Suprapubic skin (tissue), 4 donors: ENCODE results near the gene MRPS26. TPM values are rescaled to one million over a fixed set of nuclear protein-coding genes. Genes with fewer than 3 reads are reported as not detected.
"Not testable (repeated sequence)": the region's sequence is repeated elsewhere in the genome, so short reads cannot be mapped to it uniquely, and the experiment has no call there.

ENCODE experiments used
- DNase-seq, 2 donors: peaks; one replicate each; pipeline ENCODE4 v3.0.0-alpha.2; 2019; ENCODE audit warnings: low spot score in 2 of 2
- H3K27ac ChIP-seq: fragments of 200-600 bp; sonication (generic); one replicate; pipeline ENCODE4 v1.5.1; 2019
- H3K27me3 ChIP-seq: fragments of 200-600 bp; sonication (generic); one replicate; pipeline ENCODE4 v1.5.1; 2019
- H3K36me3 ChIP-seq: fragments of 200-600 bp; sonication (generic); one replicate; pipeline ENCODE4 v1.5.1; 2019
- H3K4me1 ChIP-seq: fragments of 200-600 bp; sonication (generic); one replicate; pipeline ENCODE4 v1.5.1; 2019
- H3K4me3 ChIP-seq: fragments of 200-600 bp; sonication (generic); one replicate; pipeline ENCODE4 v1.5.1; 2019; ENCODE audit warnings: mild to moderate bottlenecking
- H3K9me3 ChIP-seq: fragments of 200-600 bp; sonication (generic); one replicate; pipeline ENCODE4 v1.5.1; 2019
- CTCF ChIP-seq, 2 donors: fragments of 200-600 bp in 1 of 2; fragments of 450-650 bp in 1 of 2; sonication (generic) in 1 of 2; IDR thresholded peaks; one replicate each; pipeline ENCODE4 v1.5.1; 2016 to 2019; ENCODE audit warnings: antibody characterized with exemption in 2 of 2, mild to moderate bottlenecking in 1 of 2, moderate library complexity in 1 of 2
- EP300 ChIP-seq: sonication (generic); formaldehyde crosslinking; IDR thresholded peaks from one replicate; pipeline ENCODE4 v1.6.1; 2017; ENCODE audit warnings: antibody characterized with exemption
- POLR2A ChIP-seq, 2 donors: fragments of 450-650 bp; IDR thresholded peaks; one replicate each; pipeline ENCODE4 v1.6.1; 2017; ENCODE audit warnings: antibody characterized with exemption in 2 of 2, mild to moderate bottlenecking in 2 of 2, moderate library complexity in 2 of 2
- POLR2AphosphoS5 ChIP-seq, 3 donors: sonication (generic); formaldehyde crosslinking; IDR thresholded peaks; one replicate each; pipeline ENCODE4 v1.6.1; 2017; ENCODE audit warnings: antibody characterized with exemption in 3 of 3
- WGBS: methylation state at CpG from one replicate; pipeline ENCODE4 v1.1.5; 2018; 5-methylcytosine and 5-hydroxymethylcytosine counted together
- total RNA-seq, 4 donors: library from RNA; depleted of rRNA; stranded (reverse); fragments of >200 nt; gene quantifications; one replicate each; pipeline ENCODE4 v1.1.0, GENCODE V29; 2016

Gene MRPS26
- total RNA-seq, 4 donors from 2014 or later, result 38.5 to 59.4 (median 53.7) TPM

DNA sequence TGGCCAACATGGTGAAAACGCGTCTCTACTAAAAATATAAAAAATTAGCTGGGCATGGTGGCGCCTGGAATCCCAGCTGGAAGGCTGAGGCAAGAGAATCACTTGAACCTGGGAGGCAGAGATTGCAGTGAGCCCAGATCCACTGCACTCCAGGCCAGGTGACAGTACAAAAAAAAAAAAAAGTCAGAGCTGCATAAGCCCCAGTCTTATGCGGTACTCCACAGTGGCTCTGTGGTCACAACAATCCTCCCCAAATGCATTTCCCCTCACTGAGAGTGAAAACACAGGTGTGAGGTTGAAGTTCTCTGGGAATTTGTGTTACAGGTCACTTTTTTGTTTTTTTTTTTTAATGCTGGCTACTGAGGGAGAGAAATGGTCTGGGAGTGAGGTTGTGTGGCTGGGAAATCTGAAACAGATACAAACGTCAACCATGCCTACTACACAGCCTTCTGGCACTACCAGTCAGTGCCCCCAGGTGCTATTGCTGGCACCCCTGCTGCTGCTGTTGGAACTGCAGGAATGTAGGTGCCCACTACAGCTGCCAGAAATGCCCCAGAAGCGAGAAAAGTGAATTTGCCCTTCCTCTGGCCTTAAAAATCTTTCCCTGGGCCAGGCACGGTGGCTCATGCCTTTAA lies 5.7 kb downstream of the MRPS26 start:
- Histone ChIP-seq H3K27ac (no peak overlapping the region), H3K36me3 (peaks cover 28% of the 10 kb centered on the region), H3K9me3 (no peaks in the 10 kb centered on the region), H3K4me3 (no peak overlapping the region), H3K4me1 (peaks cover 11% of the 10 kb centered on the region), H3K27me3 (no peaks in the 10 kb centered on the region)
- 64% methylated on average over 7 of the region's 7 CpGs for WGBS
- TF ChIP-seq EP300 (no peak), POLR2AphosphoS5 (IDR thresholded peaks at IDR 0.05) (no peak), POLR2A (IDR thresholded peaks at IDR 0.05) (no peak), CTCF (IDR thresholded peaks at IDR 0.05) (no peak)
- no peak for DNase-seq

GRCh38 chr20:3059489-3059888 lies 13.6 kb downstream of the MRPS26 start:
- H3K36me3 ChIP-seq, result no peaks in the 10 kb centered on the region
- no peaks in the 10 kb centered on the region for H3K4me1 ChIP-seq
- H3K27ac ChIP-seq, result no peak overlapping the region
- no peaks in the 10 kb centered on the region for H3K27me3 ChIP-seq
- no peak overlapping the region for H3K4me3 ChIP-seq
- TF ChIP-seq EP300 (no peak), POLR2AphosphoS5 (IDR thresholded peaks at IDR 0.05) (no peak)
- WGBS, result 93% methylated on average over 2 of the region's 3 CpGs
- no peak for DNase-seq
- no peaks in the 10 kb centered on the region for H3K9me3 ChIP-seq

- H3K36me3 ChIP-seq, H3K27ac ChIP-seq, H3K4me3 ChIP-seq, DNase-seq, H3K9me3 ChIP-seq, H3K27me3 ChIP-seq: not testable (repeated sequence)
- peaks cover 12% of the 10 kb centered on the region for H3K4me1 ChIP-seq
- WGBS, result 91% methylated on average over 6 of the region's 6 CpGs
These were observed 18.3 kb downstream of the MRPS26 start for GRCh38 chr20:3064119-3064518.

DNA sequence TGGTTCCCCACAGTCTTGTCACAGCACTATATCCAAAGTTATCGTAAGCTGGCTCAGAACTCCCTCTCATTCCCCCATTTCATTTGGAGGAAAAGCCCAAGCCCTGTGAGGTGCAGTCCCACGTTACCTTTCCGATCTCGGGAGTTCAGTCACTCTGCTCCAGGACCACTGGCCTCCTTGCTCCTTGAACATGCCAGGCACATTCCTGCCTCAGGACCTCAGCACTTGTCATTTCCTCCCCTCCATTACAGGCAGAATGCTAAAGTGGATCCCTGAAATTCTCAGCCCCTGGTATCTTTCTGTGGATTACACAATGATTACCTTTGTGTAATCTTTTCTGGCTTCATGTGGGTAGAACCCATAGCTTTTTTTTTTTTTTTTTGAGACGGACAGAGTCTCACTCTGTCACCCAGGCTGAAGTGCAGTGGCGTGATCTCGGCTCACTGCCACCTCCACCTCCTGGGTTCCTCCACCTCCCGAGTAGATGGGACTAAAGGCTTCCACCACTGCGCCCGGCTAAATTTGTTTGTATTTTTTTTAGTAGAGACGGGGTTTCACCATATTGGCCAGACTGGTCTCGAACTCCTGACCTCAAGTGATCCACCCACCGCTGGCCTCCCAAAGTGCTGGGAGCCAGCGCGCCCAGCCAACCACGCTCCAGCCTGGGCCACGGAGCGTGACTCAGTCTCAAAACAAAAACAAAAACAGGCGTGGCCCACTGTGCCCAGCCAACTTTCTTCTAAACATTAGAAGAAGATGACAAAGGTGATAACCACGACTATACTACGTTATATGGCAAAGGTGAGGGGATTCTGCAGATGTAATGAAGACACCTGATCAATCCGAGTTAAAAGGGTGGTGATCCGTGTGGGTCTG lies 21.5 kb downstream of the MRPS26 start:
- Histone ChIP-seq H3K4me1 (peaks cover 28% of the 10 kb centered on the region), H3K9me3 (no peaks in the 10 kb centered on the region), H3K36me3 (no peaks in the 10 kb centered on the region), H3K27me3 (peaks cover 12% of the 10 kb centered on the region), H3K27ac (peak overlapping the region; percentile 62), H3K4me3 (no peak overlapping the region)
- WGBS, result 65% methylated on average over 22 of the region's 23 CpGs
- TF ChIP-seq POLR2A (IDR thresholded peaks at IDR 0.05) (no peak), EP300 (no peak), CTCF (IDR thresholded peaks at IDR 0.05) (no peak), POLR2AphosphoS5 (IDR thresholded peaks at IDR 0.05) (no peak)
- no peak for DNase-seq

DNA sequence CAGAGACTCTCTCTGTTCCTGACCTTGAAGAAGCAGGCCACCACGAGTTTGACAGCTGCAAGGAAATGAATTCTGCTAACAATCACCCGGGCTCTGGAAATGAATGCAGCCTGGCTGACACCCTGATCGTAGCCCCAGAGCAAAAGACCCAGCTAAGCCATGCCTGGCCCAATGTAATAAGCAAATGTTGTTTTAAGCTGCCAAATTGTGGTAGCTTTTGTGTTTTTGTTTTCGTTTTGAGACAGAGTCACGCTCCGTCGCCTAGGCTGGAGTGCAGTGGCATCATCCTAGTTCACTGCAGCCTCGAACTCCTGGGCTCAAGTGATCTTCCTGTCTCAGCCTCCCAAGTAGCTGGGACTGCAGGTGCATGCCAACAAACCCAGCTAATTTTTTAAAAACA lies 22.2 kb downstream of the MRPS26 start:
- peak overlapping the region; percentile 62 for H3K27ac ChIP-seq
- DNase-seq, result no peak
- H3K4me1 ChIP-seq, result peaks cover 28% of the 10 kb centered on the region
- peaks cover 19% of the 10 kb centered on the region for H3K27me3 ChIP-seq
- H3K36me3 ChIP-seq, result no peaks in the 10 kb centered on the region
- TF ChIP-seq POLR2A (IDR thresholded peaks at IDR 0.05) (no peak), POLR2AphosphoS5 (IDR thresholded peaks at IDR 0.05) (no peak), CTCF (IDR thresholded peaks at IDR 0.05) (no peak), EP300 (no peak)
- no peak overlapping the region for H3K4me3 ChIP-seq
- no peaks in the 10 kb centered on the region for H3K9me3 ChIP-seq
- WGBS, result 63% methylated on average over 8 of the region's 8 CpGs
